Panc1 (cell line): Measurements from ENCODE around the gene PDK4. TPM values are rescaled to one million over a fixed set of nuclear protein-coding genes. Genes with fewer than 3 reads are reported as not detected.

Experiments
- ATAC-seq: fragments of 200-7000 bp; cut with Tn5 transposase; 2 replicates; pipeline ENCODE4 v1.9.1; 2020; ENCODE audit warnings: mild to moderate bottlenecking, moderate library complexity
- BruUV-seq: library from RNA; stranded (reverse); fragments of 400-500 nt; replicated peaks from 2 replicates; lab custom pipeline; 2021; lab: Mats Ljungman, UMichigan
- CTCF ChIA-PET: fragments of 300-600 bp; sonication (Branson Sonifier 250); formaldehyde crosslinking; loops from one replicate; lab custom pipeline; 2022; ENCODE audit warnings: antibody characterized with exemption; lab: Charles Lee
- POLR2A ChIA-PET: fragments of 300-600 bp; sonication (Branson Sonifier 250); formaldehyde crosslinking; loops from one replicate; lab custom pipeline; 2022; ENCODE audit warnings: antibody characterized with exemption; lab: Charles Lee
- DNase-seq: peaks from one replicate; pipeline ENCODE4 v3.0.0-alpha.2; 2010; ENCODE audit warnings: low read depth, low spot score
- H3K27ac ChIP-seq: 2 replicates; pipeline ENCODE4 v1.5.1; 2011; ENCODE audit warnings: mild to moderate bottlenecking, low read length, inconsistent platforms
- H3K27me3 ChIP-seq: fragments of 200-500 bp; sonication (Bioruptor generic); 2 replicates; pipeline ENCODE4 v1.6.0; 2014; ENCODE audit warnings: low read length, inconsistent platforms; ENCODE audit not compliant: control insufficient read depth, insufficient read depth
- H3K36me3 ChIP-seq: fragments of 200-500 bp; sonication (Bioruptor generic); 2 replicates; pipeline ENCODE4 v1.5.1; 2014; ENCODE audit warnings: inconsistent platforms, mild to moderate bottlenecking, low read length, moderate library complexity; ENCODE audit not compliant: control insufficient read depth, insufficient read depth
- H3K4me1 ChIP-seq: 2 replicates; pipeline ENCODE4 v1.5.1; 2011; ENCODE audit warnings: inconsistent platforms, mild to moderate bottlenecking, low read length, moderate library complexity; ENCODE audit not compliant: control insufficient read depth, insufficient read depth
- H3K4me3 ChIP-seq, 2 experiments: 2 replicates each; pipeline ENCODE4 v1.5.1; 2011 to 2012; ENCODE audit warnings: low read depth in 2 of 2, low read length in 2 of 2, mild to moderate bottlenecking in 2 of 2, inconsistent platforms in 1 of 2, moderate library complexity in 1 of 2
- H3K9me3 ChIP-seq: fragments of 200-500 bp; sonication (Bioruptor generic); 2 replicates; pipeline ENCODE4 v1.5.1; 2014; ENCODE audit warnings: low read depth, mild to moderate bottlenecking, inconsistent platforms, low read length, moderate library complexity; ENCODE audit not compliant: control insufficient read depth, insufficient read depth
- POLR2AphosphoS5 ChIP-seq: IDR thresholded peaks from 2 replicates; pipeline ENCODE4 v1.6.1; 2012; ENCODE audit warnings: mild to moderate bottlenecking, low read depth, low read length, moderate library complexity
- SIN3A ChIP-seq: IDR thresholded peaks from 2 replicates; pipeline ENCODE4 v1.6.1; 2012; ENCODE audit warnings: low read depth, mild to moderate bottlenecking, low read length, moderate library complexity, borderline replicate concordance; ENCODE audit not compliant: insufficient read depth
- TCF7L2 ChIP-seq: IDR thresholded peaks from 2 replicates; pipeline ENCODE4 v1.6.1; 2011; ENCODE audit warnings: mild to moderate bottlenecking, low read depth, low read length, inconsistent platforms
- in situ Hi-C: cut with HindIII; loops from 2 replicates; pipeline ENCODE4 v1.10.0; 2016; ENCODE audit warnings: low sequenced_read_pairs, low pct_unique_long_range_greater_than_20kb
- intact Hi-C: fragments of 100-400 bp; cut with micrococcal nuclease; formaldehyde crosslinking; loops from one replicate; pipeline ENCODE4 v1.10.0; 2022; ENCODE audit not compliant: unreplicated experiment
- total RNA-seq: library from RNA; stranded (reverse); gene quantifications from one replicate; pipeline ENCODE4 v1.2.1, GENCODE V29; 2021; ENCODE audit not compliant: unreplicated experiment
- TF ChIP-seq, protein P1 (sequence below): fragments of 450-650 bp; IDR thresholded peaks from 2 replicates; pipeline ENCODE4 v1.5.1; 2017; ENCODE audit warnings: mild to moderate bottlenecking
- TF ChIP-seq, protein P2 (sequence below), 2 experiments: IDR thresholded peaks; 2 replicates each; pipeline ENCODE4 v1.6.1; 2011 to 2012; ENCODE audit warnings: low read depth in 2 of 2, control low read depth in 1 of 2, low read length in 1 of 2, mild to moderate bottlenecking in 1 of 2, moderate library complexity in 1 of 2; ENCODE audit not compliant: insufficient read depth in 1 of 2

Gene PDK4
- total RNA-seq, 1 experiment from 2014 or later = 1.4 TPM

DNA sequence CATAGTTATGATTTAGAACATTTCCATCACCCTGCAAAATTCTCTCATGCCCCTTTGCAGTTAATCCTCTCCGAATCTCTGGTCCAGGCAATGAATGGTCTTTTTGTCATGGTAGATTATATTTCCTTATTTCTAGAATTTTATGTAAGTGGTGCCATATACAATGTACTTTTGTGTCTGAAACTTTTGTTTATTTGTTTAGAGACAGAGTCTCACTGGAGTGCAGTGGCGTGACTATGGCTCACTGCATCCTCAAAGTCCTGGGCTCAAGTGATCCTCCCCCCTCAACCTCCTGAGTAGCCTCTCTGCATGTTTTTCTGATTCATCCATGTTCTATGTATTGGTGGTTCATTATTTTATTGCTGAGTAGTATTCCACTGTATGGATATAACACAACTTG lies 23.2 kb upstream of the PDK4 start:
- POLR2A ChIA-PET = no interaction called here
- intact Hi-C loops (no loop called here), in situ Hi-C loops (no loop called here)
- no TSS peak for BruUV-seq
- ATAC-seq (no peak), DNase-seq (no peak)
- H3K4me3 ChIP-seq = no peak overlapping the region
- H3K36me3 ChIP-seq = no peaks in the 10 kb centered on the region
- CTCF ChIA-PET = interaction anchor here (0.6 kb wide), 1 partner anchor 142 kb away, joined by 4 read pairs; no protein-coding TSS in a partner anchor
- no peaks in the 10 kb centered on the region for H3K4me1 ChIP-seq
- H3K27ac ChIP-seq = no peak overlapping the region
- no peak for TF ChIP-seq SIN3A
- TF ChIP-seq, protein P1, sequence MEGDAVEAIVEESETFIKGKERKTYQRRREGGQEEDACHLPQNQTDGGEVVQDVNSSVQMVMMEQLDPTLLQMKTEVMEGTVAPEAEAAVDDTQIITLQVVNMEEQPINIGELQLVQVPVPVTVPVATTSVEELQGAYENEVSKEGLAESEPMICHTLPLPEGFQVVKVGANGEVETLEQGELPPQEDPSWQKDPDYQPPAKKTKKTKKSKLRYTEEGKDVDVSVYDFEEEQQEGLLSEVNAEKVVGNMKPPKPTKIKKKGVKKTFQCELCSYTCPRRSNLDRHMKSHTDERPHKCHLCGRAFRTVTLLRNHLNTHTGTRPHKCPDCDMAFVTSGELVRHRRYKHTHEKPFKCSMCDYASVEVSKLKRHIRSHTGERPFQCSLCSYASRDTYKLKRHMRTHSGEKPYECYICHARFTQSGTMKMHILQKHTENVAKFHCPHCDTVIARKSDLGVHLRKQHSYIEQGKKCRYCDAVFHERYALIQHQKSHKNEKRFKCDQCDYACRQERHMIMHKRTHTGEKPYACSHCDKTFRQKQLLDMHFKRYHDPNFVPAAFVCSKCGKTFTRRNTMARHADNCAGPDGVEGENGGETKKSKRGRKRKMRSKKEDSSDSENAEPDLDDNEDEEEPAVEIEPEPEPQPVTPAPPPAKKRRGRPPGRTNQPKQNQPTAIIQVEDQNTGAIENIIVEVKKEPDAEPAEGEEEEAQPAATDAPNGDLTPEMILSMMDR = no peak
- TF ChIP-seq TCF7L2 = no peak
- TF ChIP-seq, protein P2, sequence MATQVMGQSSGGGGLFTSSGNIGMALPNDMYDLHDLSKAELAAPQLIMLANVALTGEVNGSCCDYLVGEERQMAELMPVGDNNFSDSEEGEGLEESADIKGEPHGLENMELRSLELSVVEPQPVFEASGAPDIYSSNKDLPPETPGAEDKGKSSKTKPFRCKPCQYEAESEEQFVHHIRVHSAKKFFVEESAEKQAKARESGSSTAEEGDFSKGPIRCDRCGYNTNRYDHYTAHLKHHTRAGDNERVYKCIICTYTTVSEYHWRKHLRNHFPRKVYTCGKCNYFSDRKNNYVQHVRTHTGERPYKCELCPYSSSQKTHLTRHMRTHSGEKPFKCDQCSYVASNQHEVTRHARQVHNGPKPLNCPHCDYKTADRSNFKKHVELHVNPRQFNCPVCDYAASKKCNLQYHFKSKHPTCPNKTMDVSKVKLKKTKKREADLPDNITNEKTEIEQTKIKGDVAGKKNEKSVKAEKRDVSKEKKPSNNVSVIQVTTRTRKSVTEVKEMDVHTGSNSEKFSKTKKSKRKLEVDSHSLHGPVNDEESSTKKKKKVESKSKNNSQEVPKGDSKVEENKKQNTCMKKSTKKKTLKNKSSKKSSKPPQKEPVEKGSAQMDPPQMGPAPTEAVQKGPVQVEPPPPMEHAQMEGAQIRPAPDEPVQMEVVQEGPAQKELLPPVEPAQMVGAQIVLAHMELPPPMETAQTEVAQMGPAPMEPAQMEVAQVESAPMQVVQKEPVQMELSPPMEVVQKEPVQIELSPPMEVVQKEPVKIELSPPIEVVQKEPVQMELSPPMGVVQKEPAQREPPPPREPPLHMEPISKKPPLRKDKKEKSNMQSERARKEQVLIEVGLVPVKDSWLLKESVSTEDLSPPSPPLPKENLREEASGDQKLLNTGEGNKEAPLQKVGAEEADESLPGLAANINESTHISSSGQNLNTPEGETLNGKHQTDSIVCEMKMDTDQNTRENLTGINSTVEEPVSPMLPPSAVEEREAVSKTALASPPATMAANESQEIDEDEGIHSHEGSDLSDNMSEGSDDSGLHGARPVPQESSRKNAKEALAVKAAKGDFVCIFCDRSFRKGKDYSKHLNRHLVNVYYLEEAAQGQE (IDR thresholded peaks at IDR 0.05; ENCODE audit: insufficient read depth in 1 of 2, low read depth in 2 of 2, low read length in 1 of 2) = no peak
- TF ChIP-seq POLR2AphosphoS5 = no peak
- H3K9me3 ChIP-seq = no peaks in the 10 kb centered on the region
- H3K27me3 ChIP-seq = no peaks in the 10 kb centered on the region

DNA sequence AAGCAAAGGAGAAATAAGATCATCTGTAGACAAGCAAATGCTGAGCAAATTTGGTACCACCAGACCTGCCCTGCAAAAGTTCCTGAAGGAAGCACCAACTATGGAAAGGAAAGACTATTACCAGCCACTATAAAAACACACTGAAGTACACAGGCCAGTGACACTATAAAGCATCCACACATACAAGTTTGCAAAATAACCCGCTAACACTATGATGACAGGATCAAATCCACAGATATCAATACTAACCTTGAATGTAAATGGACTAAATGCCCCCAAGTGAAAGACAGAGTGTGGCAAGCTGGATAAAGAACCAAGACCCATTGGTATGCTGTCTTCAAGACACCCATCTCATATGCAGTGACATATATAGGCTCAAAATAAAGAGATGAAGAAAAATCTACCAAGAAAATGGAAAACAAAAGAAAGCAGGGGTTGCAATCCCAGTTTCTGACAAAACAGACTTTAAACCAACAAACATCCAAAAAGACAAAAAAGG lies 18.2 kb upstream of the PDK4 start:
- BruUV-seq = no TSS peak
- intact Hi-C loops = no loop called here

More for the DNA sequence above, 18.2 kb upstream of the PDK4 start:
- Histone ChIP-seq H3K9me3 (no peaks in the 10 kb centered on the region), H3K27ac (no peak overlapping the region), H3K27me3 (no peaks in the 10 kb centered on the region), H3K4me3 (no peak overlapping the region), H3K36me3 (no peaks in the 10 kb centered on the region), H3K4me1 (peaks cover 10% of the 10 kb centered on the region)
- DNase-seq = no peak
- ChIA-PET CTCF (no interaction called here), POLR2A (no interaction called here)
- in situ Hi-C loops = no loop called here
- ATAC-seq = no peak
- TF ChIP-seq, protein P1 = no peak
- TF ChIP-seq, protein P2 (IDR thresholded peaks at IDR 0.05; ENCODE audit: insufficient read depth in 1 of 2, low read depth in 2 of 2, low read length in 1 of 2) = no peak
- TF ChIP-seq TCF7L2 = no peak
- no peak for TF ChIP-seq POLR2AphosphoS5
- TF ChIP-seq SIN3A = no peak
